ENCODE data around the gene FAM13A.

DNA sequence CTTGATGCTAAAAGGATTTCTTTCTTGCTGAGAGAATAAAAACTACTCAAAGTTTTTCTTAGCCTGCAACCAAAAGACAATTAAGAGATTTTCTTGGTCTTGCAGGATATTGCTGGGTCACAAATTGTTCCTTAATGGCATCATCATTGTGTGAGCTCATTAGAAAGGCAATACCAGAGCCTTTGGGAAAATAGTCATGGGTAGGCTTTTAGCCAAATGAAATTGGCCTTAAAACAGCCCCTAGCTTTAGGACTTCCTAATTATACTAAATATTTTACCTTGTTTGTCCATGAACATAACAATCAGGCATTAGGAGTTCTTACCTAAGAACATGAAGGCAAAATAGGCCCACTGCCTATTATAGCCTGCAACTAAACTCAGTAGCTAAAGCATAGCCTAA lies 10.4 kb upstream of the FAM13A start:
- TF ChIP-seq, protein P1, sequence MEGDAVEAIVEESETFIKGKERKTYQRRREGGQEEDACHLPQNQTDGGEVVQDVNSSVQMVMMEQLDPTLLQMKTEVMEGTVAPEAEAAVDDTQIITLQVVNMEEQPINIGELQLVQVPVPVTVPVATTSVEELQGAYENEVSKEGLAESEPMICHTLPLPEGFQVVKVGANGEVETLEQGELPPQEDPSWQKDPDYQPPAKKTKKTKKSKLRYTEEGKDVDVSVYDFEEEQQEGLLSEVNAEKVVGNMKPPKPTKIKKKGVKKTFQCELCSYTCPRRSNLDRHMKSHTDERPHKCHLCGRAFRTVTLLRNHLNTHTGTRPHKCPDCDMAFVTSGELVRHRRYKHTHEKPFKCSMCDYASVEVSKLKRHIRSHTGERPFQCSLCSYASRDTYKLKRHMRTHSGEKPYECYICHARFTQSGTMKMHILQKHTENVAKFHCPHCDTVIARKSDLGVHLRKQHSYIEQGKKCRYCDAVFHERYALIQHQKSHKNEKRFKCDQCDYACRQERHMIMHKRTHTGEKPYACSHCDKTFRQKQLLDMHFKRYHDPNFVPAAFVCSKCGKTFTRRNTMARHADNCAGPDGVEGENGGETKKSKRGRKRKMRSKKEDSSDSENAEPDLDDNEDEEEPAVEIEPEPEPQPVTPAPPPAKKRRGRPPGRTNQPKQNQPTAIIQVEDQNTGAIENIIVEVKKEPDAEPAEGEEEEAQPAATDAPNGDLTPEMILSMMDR (IDR thresholded peaks at IDR 0.05; ENCODE audit: low read depth, low read length), result no peak
- TF ChIP-seq POLR2A (IDR thresholded peaks at IDR 0.05; ENCODE audit: extremely low read depth, insufficient read length) (no peak), MYC (IDR thresholded peaks at IDR 0.05; ENCODE audit: low read depth, low read length) (no peak)
